Uterus (tissue), 2 donors: ENCODE data around the gene LTBP1.

Experiments used
- POLR2A ChIP-seq, 2 donors: fragments of 450-650 bp; IDR thresholded peaks; one replicate each; pipeline ENCODE4 v1.6.1; 2016; ENCODE audit warnings: antibody characterized with exemption in 2 of 2, mild to moderate bottlenecking in 1 of 2, moderate library complexity in 1 of 2
- TF ChIP-seq, protein P1 (sequence below), 4 experiments: fragments of 200-600 bp in 2 of 4; fragments of 450-650 bp in 2 of 4; sonication (generic) in 2 of 4; IDR thresholded peaks; one replicate each; pipeline ENCODE4 v1.5.1; 2016 to 2019; ENCODE audit warnings: antibody characterized with exemption in 4 of 4, mild to moderate bottlenecking in 2 of 4, moderate library complexity in 1 of 4

- TF ChIP-seq, protein P1, sequence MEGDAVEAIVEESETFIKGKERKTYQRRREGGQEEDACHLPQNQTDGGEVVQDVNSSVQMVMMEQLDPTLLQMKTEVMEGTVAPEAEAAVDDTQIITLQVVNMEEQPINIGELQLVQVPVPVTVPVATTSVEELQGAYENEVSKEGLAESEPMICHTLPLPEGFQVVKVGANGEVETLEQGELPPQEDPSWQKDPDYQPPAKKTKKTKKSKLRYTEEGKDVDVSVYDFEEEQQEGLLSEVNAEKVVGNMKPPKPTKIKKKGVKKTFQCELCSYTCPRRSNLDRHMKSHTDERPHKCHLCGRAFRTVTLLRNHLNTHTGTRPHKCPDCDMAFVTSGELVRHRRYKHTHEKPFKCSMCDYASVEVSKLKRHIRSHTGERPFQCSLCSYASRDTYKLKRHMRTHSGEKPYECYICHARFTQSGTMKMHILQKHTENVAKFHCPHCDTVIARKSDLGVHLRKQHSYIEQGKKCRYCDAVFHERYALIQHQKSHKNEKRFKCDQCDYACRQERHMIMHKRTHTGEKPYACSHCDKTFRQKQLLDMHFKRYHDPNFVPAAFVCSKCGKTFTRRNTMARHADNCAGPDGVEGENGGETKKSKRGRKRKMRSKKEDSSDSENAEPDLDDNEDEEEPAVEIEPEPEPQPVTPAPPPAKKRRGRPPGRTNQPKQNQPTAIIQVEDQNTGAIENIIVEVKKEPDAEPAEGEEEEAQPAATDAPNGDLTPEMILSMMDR (IDR thresholded peaks at IDR 0.05) = no peak
- TF ChIP-seq POLR2A (IDR thresholded peaks at IDR 0.05) = no peak
Observed at GRCh38 chr2:32931945-32932709, 14.6 kb upstream of the LTBP1 start.
